Kidney (tissue), 14 donors: ENCODE measurements around the gene TLX3. TPM values are rescaled to one million over a fixed set of nuclear protein-coding genes. Genes with fewer than 3 reads are reported as not detected.

Source experiments
- DNase-seq, 5 donors: peaks; one replicate each; pipeline ENCODE4 v3.0.0-alpha.2; 2013 to 2020
- FAIRE-seq: peaks from 2 replicates; lab custom pipeline; 2012; peaks lifted over from hg19 to GRCh38; lab: Jason Lieb, UNC
- H3K27ac ChIP-seq, 2 donors: one replicate each; pipeline ENCODE4 v1.7.0; 2013; ENCODE audit warnings: low read depth in 2 of 2, low read length in 2 of 2, inconsistent platforms in 1 of 2
- H3K27me3 ChIP-seq: one replicate; pipeline ENCODE4 v1.7.1; 2013; ENCODE audit warnings: low read length, inconsistent platforms; ENCODE audit not compliant: control insufficient read depth, insufficient read depth
- H3K36me3 ChIP-seq, 3 donors: one replicate each; pipeline versions ENCODE4 v1.7.0 to v1.7.1; 2013; ENCODE audit warnings: low read length in 3 of 3, control low read depth in 1 of 3, inconsistent platforms in 1 of 3; ENCODE audit not compliant: insufficient read depth in 3 of 3, control insufficient read depth in 2 of 3
- H3K4me1 ChIP-seq, 3 donors: one replicate each; pipeline versions ENCODE4 v1.7.0 to v1.7.1; 2013; ENCODE audit warnings: low read length in 3 of 3, inconsistent platforms in 1 of 3, low read depth in 1 of 3; ENCODE audit not compliant: control insufficient read depth in 2 of 3, insufficient read depth in 2 of 3
- H3K4me3 ChIP-seq, 3 donors: one replicate each; pipeline versions ENCODE4 v1.7.0 to v1.8.1; 2013; ENCODE audit warnings: low read length in 3 of 3, control low read depth in 1 of 3, inconsistent platforms in 1 of 3
- H3K9ac ChIP-seq, 3 donors: one replicate each; pipeline versions ENCODE4 v1.7.0 to v1.7.1; 2013; ENCODE audit warnings: low read length in 3 of 3, control low read depth in 1 of 3, inconsistent platforms in 1 of 3
- H3K9me3 ChIP-seq, 3 donors: one replicate each; pipeline versions ENCODE4 v1.7.0 to v1.7.1; 2013; ENCODE audit warnings: low read length in 3 of 3, control low read depth in 1 of 3, inconsistent platforms in 1 of 3; ENCODE audit not compliant: control insufficient read depth in 2 of 3, insufficient read depth in 1 of 3
- intact Hi-C: fragments of 100-400 bp; cut with DNase I; formaldehyde crosslinking; loops from one replicate; pipeline ENCODE4 v1.11.1; 2022
- polyA plus RNA-seq: library from polyadenylated mRNA; stranded (reverse); fragments of 350-450 nt; fragmentation: Illumina TruSeq; extraction: RNeasy Lipid Tissue Mini Kit (QIAGEN cat#74804); gene quantifications from one replicate; pipeline ENCODE4 v1.2.3, GENCODE V29; 2014; ENCODE audit warnings: low read depth, low replicate concordance; ENCODE audit not compliant: insufficient read depth
- total RNA-seq: library from RNA; stranded (reverse); fragmentation: NEBNext Ultra II Directional; extraction: Animal tissue kit (Norgen Biotek cat#: 25700); gene quantifications from one replicate; pipeline ENCODE4 v1.2.1, GENCODE V29; 2021
- TF ChIP-seq, protein P1 (sequence below): IDR thresholded peaks from 3 replicates; pipeline ENCODE4 v1.5.1; 2012; ENCODE audit warnings: mild to moderate bottlenecking, moderate library complexity, borderline replicate concordance; ENCODE audit not compliant: insufficient read depth; ENCODE audit errors: extremely low read depth
- donor health status: control.
- donor health status: control.
- donor health status: control.
- donor health status: control.
- donor health status: control.
- donor health status: DM: yes; HTN: yes; CAD: no.
- donor health status: Normal renal cell carcinoma (clear cell type).

The TLX3 gene
- total and polyA plus RNA-seq, 2 donors from 2014 or later, result not detected

DNA sequence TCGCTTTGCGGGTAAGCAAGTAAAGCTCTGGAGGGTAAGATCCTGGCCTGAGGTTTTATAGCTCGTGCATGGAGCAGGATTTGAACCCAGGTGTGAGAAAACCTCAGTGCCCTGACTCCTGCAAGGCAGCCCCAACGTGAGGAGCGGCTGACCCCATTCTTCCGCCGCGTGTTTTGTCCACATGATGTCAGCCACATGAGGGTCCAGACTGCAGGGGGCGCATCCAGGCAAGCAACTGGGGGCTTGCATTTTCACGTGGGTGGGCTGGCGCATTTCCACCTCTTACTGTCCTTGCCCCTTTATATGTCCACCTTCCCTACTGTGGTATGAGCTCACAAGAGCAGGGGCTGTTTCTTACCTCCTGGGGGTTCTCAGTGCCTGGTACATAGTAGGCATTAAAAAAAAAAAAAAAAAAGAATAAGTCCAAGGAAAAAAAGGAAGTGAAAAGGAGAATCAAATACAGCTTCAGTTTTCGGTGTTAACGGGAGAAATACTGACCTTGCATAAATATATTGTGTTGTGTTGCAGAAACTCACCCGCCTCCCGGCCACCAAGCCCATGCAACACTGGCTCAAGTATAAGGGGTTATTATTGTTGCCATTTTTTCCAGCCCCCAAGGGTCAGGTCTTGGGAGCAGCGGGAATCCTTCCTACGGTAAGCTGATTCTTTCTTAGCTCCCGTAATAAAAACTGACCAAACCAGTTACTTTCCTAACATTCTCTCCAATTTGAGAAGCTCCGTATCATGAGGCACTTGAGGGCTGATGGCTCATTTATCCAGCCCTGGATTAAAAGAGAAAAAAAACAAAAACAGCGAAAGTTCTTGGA is 15.0 kb downstream of the TLX3 start:
- no peak overlapping the region for H3K9ac ChIP-seq
- no peaks in the 10 kb centered on the region for H3K36me3 ChIP-seq
- FAIRE-seq (no peak), DNase-seq (peak in 1 of 5 donors; percentile 20)
- intact Hi-C loops, result no loop called here
- H3K27me3 ChIP-seq, result peaks cover 54% of the 10 kb centered on the region
- TF ChIP-seq, protein P1, sequence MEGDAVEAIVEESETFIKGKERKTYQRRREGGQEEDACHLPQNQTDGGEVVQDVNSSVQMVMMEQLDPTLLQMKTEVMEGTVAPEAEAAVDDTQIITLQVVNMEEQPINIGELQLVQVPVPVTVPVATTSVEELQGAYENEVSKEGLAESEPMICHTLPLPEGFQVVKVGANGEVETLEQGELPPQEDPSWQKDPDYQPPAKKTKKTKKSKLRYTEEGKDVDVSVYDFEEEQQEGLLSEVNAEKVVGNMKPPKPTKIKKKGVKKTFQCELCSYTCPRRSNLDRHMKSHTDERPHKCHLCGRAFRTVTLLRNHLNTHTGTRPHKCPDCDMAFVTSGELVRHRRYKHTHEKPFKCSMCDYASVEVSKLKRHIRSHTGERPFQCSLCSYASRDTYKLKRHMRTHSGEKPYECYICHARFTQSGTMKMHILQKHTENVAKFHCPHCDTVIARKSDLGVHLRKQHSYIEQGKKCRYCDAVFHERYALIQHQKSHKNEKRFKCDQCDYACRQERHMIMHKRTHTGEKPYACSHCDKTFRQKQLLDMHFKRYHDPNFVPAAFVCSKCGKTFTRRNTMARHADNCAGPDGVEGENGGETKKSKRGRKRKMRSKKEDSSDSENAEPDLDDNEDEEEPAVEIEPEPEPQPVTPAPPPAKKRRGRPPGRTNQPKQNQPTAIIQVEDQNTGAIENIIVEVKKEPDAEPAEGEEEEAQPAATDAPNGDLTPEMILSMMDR, result no peak
- H3K9me3 ChIP-seq, result no peaks in the 10 kb centered on the region
- H3K4me3 ChIP-seq, result no peak overlapping the region
- no peak overlapping the region for H3K27ac ChIP-seq
- H3K4me1 ChIP-seq, result no peaks in the 10 kb centered on the region

DNA sequence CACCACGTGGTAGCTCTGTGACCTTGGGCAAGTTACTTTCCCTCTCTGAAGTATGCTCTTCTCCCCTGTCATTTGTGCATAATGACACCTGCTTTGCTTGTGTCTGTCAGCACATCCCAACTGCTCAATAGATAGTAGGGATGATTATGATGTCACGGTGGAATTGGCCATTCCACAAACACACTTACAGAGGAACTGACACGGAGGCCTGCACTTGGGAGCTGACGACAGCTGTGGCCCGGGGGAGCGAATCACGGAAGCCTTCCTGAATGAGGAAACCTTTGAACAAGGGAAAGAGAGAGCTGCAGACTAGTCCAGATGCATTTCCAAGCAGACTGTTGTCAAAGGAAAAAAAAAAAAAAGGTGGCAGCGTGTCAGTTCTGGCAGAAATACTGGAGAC is 21.0 kb downstream of the TLX3 start:
- H3K4me3 ChIP-seq, result no peak overlapping the region
- no peak overlapping the region for H3K9ac ChIP-seq
- no peaks in the 10 kb centered on the region for H3K4me1 ChIP-seq
- no peak overlapping the region for H3K27ac ChIP-seq
- DNase-seq (no peak), FAIRE-seq (no peak)
- intact Hi-C loops, result no loop called here
- H3K36me3 ChIP-seq, result no peaks in the 10 kb centered on the region
- no peaks in the 10 kb centered on the region for H3K9me3 ChIP-seq
- TF ChIP-seq, protein P1, result no peak
- H3K27me3 ChIP-seq, result peaks cover 5% of the 10 kb centered on the region

DNA sequence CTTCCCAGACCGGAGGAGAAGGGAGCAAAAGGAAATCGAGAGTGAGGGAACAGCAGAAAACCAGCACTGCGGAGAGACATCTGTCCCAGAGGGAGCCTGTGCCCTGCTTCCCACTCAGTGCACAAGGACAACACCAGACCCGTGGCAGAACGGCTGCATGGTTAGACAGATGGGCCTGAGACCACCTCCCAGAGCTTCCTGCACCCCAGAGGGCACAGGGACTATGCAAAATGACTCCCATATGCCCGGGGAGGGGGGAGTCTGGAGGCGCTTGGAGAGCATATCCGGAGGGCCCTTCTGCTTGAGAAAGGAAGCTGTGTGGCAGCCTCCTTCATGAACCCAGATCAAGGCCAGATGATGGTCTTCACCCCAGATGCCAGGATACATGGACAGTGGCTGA is 26.6 kb downstream of the TLX3 start:
- no peak overlapping the region for H3K9ac ChIP-seq
- no peak for DNase-seq
- H3K27me3 ChIP-seq, result peaks cover 7% of the 10 kb centered on the region
- no peak for FAIRE-seq
- no peak overlapping the region for H3K27ac ChIP-seq
- intact Hi-C loops, result no loop called here
- no peaks in the 10 kb centered on the region for H3K9me3 ChIP-seq
- TF ChIP-seq, protein P1, result no peak
- H3K36me3 ChIP-seq, result no peaks in the 10 kb centered on the region
- no peak overlapping the region for H3K4me3 ChIP-seq
- no peaks in the 10 kb centered on the region for H3K4me1 ChIP-seq
